ENCODE results near the gene ACP5. TPM values are rescaled to one million over a fixed set of nuclear protein-coding genes. Genes with fewer than 3 reads are reported as not detected.

The ACP5 gene
- total and polyA plus RNA-seq, 2 of the 8 experiments (the other 6 are each of a cell fraction or from before 2014, with no cell fraction given) = 9.0 to 14.3 TPM

- TF ChIP-seq BCL11A (IDR thresholded peaks at IDR 0.05; ENCODE audit: low read depth in 2 of 2, low read length in 2 of 2) (no peak), FOSL1 (IDR thresholded peaks at IDR 0.05; ENCODE audit: insufficient read depth, low read depth, low read length) (no peak)
Observed at GRCh38 chr19:11560404-11561051, 16.9 kb downstream of the ACP5 start (continued).

Data from H1 (cell line).